C4-2B (cell line): ENCODE data around the gene MYL12B.
"Not testable (repeated sequence)": the region's sequence is repeated elsewhere in the genome, so short reads cannot be mapped to it uniquely, and the experiment has no call there.

Experiments
- H3K27ac ChIP-seq: fragments of 450-650 bp; 2 replicates; pipeline ENCODE4 v1.5.1; 2017
- ZFX ChIP-seq: fragments of 450-650 bp; IDR thresholded peaks from 2 replicates; pipeline ENCODE4 v1.6.1; 2017
- TF ChIP-seq, protein P1 (sequence below): fragments of 450-650 bp; conservative IDR thresholded peaks from 2 replicates; pipeline ENCODE4 v1.5.1; 2017; ENCODE audit warnings: mild to moderate bottlenecking

MYL12B gene

DNA sequence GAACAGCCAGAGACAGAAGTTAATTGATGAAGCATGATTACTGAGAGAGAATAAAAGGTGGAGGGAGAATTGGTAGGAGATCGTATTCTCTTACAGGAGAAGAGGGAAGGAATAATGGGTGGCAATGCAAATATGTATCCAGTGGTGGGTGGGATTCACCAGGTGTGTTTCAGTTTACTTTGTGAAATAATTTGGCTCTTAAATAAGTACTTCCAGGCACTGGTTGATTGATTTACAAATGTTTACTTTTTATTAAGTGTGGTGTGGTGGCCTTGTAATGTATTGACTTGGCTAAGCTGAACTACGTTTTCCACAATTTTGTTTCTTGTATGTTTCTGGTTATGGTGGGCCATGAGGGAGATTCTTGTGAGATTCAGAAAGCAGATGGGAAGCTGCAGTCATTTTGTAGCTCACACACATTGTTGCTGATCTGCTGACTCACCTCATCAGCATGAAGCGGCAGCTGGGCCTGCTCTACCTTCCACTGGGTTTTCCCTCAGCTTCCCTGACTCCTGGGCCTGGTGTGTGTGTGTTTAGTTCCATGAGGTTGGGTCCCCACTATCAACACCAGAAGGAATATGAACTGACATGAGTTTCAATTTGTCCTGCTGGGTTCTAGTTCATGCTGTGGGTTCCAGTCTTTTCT, 32.6 kb downstream of the MYL12B start:
- no peak overlapping the region for H3K27ac ChIP-seq
- TF ChIP-seq, protein P1, sequence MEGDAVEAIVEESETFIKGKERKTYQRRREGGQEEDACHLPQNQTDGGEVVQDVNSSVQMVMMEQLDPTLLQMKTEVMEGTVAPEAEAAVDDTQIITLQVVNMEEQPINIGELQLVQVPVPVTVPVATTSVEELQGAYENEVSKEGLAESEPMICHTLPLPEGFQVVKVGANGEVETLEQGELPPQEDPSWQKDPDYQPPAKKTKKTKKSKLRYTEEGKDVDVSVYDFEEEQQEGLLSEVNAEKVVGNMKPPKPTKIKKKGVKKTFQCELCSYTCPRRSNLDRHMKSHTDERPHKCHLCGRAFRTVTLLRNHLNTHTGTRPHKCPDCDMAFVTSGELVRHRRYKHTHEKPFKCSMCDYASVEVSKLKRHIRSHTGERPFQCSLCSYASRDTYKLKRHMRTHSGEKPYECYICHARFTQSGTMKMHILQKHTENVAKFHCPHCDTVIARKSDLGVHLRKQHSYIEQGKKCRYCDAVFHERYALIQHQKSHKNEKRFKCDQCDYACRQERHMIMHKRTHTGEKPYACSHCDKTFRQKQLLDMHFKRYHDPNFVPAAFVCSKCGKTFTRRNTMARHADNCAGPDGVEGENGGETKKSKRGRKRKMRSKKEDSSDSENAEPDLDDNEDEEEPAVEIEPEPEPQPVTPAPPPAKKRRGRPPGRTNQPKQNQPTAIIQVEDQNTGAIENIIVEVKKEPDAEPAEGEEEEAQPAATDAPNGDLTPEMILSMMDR = no peak
- no peak for TF ChIP-seq ZFX

DNA sequence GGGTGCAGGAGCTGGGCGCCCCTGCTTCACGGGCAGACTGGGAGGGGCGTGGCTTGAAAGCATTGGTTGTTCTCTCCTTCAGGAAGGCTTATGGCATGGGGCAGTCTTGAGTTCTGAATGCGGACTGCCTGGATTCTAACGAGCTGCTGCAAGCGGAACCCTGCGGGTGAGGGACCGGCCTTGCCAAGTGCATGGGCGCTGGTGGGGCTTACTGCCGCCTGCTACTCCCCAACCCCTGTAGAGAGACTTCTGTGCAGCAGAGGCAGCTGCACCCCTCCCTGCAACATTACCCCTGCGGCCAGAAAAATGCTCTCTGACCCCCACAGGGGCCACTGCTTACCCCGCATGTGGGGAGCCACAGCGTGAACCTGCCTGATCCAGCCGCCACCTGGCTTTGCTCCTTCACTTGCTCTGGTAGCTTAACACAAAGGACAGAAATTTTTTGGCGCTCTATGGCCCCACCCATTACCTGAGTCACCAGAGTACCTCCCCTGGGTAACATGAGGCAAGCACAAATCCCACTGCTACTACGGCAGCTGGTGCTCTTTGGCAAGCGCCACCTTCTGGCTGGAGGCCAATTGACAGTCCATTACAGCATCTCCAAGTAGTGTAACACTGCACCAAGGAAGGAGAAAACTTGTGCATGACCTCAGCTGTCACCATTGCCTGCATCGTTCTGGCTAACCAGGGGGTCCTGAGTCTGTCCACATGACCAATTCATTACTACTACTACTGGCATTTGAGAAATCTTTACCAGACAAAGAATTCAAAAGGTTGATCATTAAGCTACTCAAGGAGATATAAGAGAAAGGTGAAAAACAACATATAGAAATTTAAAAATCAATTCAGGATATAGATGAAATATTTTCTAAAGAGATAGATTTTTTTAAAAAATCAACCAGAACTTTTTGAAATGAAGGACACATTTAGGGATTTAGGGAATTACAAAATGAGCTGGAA, 35.4 kb downstream of the MYL12B start:
- TF ChIP-seq, protein P1 = peak; percentile 89
- TF ChIP-seq ZFX = no peak
- peak overlapping the region; percentile 80 for H3K27ac ChIP-seq

DNA sequence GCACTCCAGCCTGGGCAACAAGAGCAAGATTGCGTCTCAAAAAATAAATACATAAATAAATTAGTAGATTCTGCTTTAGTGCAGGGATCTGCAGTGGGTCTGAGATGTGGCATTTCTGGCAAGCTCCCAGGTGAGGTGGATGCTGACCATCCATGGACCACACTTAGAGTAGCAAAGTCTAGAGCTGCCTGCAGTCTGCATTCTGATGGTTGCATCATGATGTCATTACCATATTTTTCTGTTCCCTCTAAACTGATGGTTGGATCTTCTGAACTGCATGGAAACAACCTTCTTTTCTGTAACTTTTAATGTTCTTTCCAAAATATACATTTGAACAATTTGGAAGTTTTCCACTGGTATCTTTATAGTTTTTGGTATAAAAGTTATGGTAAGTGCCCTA, 42.9 kb downstream of the MYL12B start:
- H3K27ac ChIP-seq = no peak overlapping the region
- no peak for TF ChIP-seq ZFX
- TF ChIP-seq, protein P1 = no peak

DNA sequence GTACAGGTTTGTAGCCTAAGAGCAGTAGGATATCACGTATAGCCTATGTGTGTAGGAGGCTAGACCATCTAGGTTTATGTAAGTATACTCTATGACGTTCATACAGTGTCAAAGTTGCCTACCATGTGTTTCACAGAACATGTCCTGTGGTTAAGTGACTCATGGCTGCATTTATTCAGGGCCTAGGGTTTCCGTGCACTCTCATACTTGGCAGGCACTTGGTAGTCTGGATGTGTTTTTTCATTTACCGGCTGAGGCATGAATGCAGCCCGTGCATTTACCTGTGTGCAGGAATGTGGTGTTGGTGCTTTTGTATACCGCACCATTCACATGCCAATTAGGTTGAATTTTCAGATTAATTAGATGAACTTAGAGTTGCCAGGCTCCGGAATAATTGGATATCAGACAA, 43.4 kb downstream of the MYL12B start:
- TF ChIP-seq ZFX = no peak
- TF ChIP-seq, protein P1 = no peak
- no peak overlapping the region for H3K27ac ChIP-seq

DNA sequence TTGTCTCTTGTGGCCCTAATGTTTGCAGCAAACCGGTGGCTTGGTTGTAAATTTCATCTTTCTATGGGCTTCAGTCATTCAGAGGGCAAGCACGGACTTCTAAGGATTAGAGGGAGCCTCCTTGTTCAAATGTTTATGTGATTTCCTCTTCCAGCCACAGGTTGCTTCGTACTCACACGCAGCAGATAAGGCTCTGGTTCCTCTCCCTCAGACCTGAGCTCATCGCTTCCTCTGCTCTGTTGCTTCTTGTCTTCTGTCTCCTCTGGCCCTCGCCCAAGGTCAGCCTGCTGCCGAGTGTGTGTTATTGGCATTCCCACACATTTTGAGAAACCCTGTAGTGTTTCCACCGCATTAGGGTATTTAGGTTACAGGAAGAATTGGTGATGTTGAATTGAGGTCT, 44.0 kb downstream of the MYL12B start:
- no peak overlapping the region for H3K27ac ChIP-seq
- TF ChIP-seq ZFX = no peak
- TF ChIP-seq, protein P1 = no peak

DNA sequence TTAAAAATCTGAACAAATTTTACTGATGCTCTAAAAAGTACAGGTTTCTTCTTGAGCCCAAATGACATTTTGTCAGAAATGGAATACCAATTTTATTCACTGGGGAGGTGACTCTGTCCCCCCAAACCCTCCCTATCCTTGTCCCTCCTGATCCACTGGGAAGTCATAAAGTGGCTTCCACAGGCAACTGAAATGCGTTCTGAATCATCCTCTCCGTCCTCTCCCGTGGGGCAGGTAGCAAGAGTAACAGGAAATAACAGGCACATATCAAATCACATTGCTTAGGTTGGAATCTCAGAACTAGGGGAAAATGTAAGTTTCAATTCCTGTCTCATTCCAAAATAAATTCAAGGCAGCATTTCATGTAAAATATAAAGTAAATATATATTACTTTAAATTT, 44.5 kb downstream of the MYL12B start:
- H3K27ac ChIP-seq = no peak overlapping the region
- TF ChIP-seq, protein P1 = no peak
- no peak for TF ChIP-seq ZFX

DNA sequence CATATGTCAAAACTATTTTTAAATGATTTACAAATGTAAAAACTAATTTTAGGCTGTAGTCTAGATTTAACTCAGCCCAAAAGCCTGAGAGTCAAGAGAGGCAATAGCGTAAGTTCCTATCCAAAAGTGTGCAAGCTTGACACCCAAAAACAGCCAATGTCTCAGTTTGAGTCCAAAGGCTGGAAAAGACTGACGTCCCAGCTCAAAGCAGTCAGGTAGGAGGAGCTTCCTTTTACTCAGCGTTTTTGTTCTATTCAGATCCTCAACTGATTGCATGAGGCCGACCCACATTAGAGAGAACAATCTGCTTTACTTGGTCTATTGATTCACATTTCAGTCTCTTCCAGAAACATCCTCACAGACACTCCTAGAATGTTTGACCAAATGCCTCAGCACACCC, 51.8 kb downstream of the MYL12B start:
- H3K27ac ChIP-seq = no peak overlapping the region
- TF ChIP-seq, protein P1 = no peak

DNA sequence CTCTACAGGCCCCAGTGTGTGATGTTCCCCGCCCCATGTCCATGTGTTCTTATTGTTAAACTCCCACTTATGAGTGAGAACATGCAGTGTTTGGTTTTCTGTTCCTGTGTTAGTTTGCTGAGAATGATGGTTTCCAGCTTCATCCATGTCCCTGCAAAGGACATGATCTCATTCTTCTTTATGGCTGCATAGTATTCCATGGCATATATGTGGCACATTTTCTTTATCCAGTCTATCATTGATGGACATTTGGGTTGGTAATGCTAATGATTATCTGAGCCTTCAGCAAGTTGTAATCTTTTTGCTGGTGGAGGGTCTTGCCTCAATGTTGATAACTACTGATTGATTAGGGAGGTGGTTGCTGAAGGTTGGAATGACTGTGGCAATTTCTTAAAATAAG, 53.4 kb downstream of the MYL12B start:
- H3K27ac ChIP-seq = not testable (repeated sequence)
